Activated naive CD8-positive, alpha-beta T cell treated with anti-CD3 and anti-CD28 coated beads for 36 hours (primary cell): Measurements from ENCODE around the gene B4GALT3. TPM values are rescaled to one million over a fixed set of nuclear protein-coding genes. Genes with fewer than 3 reads are reported as not detected.
A peak's percentile ranks its signal among the peaks of the same experiment; 100 is the strongest.

Experiments
- DNase-seq: peaks from one replicate; pipeline ENCODE4 v3.0.0; 2021
- H3K27ac Mint-ChIP-seq: one replicate; pipeline ENCODE4 v1.8.0; 2022; ENCODE audit warnings: mild to moderate bottlenecking, moderate library complexity, mixed read lengths
- H3K27me3 Mint-ChIP-seq: one replicate; pipeline ENCODE4 v1.8.0; 2022; ENCODE audit warnings: mild to moderate bottlenecking, mixed read lengths
- H3K36me3 Mint-ChIP-seq: one replicate; pipeline ENCODE4 v1.8.0; 2021; ENCODE audit warnings: mild to moderate bottlenecking, mixed read lengths
- H3K4me1 Mint-ChIP-seq: one replicate; pipeline ENCODE4 v1.8.0; 2021; ENCODE audit warnings: mixed read lengths
- H3K4me3 Mint-ChIP-seq: one replicate; pipeline ENCODE4 v1.8.0; 2022; ENCODE audit warnings: mild to moderate bottlenecking, moderate library complexity, mixed read lengths
- H3K9me3 Mint-ChIP-seq: one replicate; pipeline ENCODE4 v1.8.0; 2022; ENCODE audit warnings: mixed read lengths
- total RNA-seq, 2 experiments: library from RNA; stranded (reverse); gene quantifications; one replicate each; pipeline ENCODE4 v1.2.3, GENCODE V29; 2021

The B4GALT3 gene
- total RNA-seq, 2 experiments from 2014 or later, result 49.5 to 53.9 TPM

DNA sequence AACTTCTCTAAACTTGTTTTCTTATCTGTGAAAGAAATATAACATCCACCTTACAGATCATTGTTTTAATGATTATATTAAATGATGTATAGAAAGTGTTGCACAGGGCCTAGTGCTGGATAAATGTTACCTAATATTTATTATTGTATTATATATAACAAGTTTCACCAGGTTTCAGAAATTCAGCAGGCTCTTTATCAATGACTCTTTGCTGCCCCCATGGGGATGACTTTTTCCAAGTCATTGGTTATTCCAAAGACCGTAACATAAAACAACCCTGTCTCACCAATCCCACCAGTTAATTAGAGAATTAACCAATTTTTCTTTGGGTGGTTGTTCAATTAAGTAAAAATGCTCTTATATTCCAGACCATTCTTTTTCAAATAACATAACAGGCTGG, 37.5 kb downstream of the B4GALT3 start:
- Mint-ChIP-seq H3K4me3 (no peak overlapping the region), H3K27me3 (no peaks in the 10 kb centered on the region), H3K27ac (no peak overlapping the region), H3K9me3 (no peaks in the 10 kb centered on the region), H3K4me1 (peaks cover 7% of the 10 kb centered on the region), H3K36me3 (peaks cover 5% of the 10 kb centered on the region)
- no peak for DNase-seq

DNA sequence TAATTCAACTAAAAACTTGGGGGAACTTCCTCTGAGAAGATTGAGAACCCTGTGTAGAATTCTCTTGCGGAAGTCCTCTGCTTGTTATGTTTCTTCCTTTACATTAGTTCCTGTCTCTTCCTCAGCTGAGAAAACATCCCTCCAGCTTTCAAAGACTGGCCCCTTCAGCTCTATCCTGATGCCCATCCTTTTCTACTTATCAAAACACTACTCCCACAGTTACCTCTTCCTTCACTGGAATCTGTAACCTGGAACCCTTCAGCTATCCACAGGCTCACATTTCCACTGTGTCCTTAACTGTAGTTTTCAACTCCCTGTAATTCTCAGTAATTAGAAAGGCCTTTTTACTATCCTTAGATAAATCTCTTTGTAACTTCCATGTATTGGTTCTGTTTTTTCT, 38.9 kb downstream of the B4GALT3 start:
- Mint-ChIP-seq H3K27me3 (no peaks in the 10 kb centered on the region), H3K27ac (no peak overlapping the region), H3K4me1 (peaks cover 7% of the 10 kb centered on the region), H3K9me3 (no peaks in the 10 kb centered on the region), H3K36me3 (peaks cover 5% of the 10 kb centered on the region), H3K4me3 (no peak overlapping the region)
- DNase-seq, result no peak

DNA sequence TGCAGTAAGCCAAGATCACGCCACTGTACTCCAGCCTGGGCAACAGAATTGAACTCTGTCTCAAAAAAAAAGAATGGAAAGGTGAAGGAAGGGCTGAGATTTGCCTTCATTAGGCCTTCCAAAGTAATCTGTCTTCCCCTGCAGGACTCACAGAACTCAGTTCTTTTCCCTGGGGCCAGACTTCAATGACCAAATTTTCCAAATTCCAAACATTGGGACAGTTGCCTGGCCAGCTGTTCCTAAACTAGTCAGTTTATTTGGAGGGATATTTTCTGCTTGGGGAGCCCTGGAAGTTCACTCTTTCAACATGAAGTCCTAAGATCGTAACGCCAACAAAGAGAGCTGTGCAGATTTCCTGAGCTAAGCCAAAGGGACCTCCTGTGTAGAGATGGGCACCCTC, 39.4 kb downstream of the B4GALT3 start:
- no peak for DNase-seq
- Mint-ChIP-seq H3K9me3 (no peaks in the 10 kb centered on the region), H3K4me3 (no peak overlapping the region), H3K27me3 (no peaks in the 10 kb centered on the region), H3K4me1 (peaks cover 7% of the 10 kb centered on the region), H3K36me3 (peaks cover 5% of the 10 kb centered on the region), H3K27ac (no peak overlapping the region)

DNA sequence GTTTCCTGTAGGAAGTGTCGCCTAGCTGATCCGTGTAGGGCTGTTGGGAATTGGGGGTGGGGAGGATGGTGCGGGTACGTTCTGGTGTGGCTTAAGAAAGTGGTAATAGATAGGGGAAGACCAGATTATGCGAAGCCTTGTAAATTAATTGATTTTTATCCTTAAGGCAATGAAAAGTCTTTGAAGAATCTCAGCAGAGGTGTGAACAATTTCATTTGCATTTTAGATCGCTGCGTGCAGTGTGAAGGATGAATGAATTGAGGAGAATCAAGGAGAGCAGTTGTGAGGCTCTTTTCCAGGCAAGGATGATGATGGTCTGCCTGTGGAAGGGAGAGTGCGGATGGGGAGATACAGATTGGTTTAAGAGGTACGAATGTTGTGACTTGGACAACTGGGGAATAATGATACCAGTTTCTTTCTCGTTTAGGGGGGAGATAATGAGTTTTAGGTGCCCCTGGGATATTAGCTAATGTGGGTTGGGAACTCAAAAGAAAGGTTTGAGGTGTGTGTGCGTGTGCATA, 44.0 kb downstream of the B4GALT3 start:
- H3K4me1 Mint-ChIP-seq, result peaks cover 44% of the 10 kb centered on the region
- no peaks in the 10 kb centered on the region for H3K27me3 Mint-ChIP-seq
- peaks cover 27% of the 10 kb centered on the region for H3K36me3 Mint-ChIP-seq
- H3K27ac Mint-ChIP-seq, result no peak overlapping the region
- DNase-seq, result no peak
- no peak overlapping the region for H3K4me3 Mint-ChIP-seq
- no peaks in the 10 kb centered on the region for H3K9me3 Mint-ChIP-seq

DNA sequence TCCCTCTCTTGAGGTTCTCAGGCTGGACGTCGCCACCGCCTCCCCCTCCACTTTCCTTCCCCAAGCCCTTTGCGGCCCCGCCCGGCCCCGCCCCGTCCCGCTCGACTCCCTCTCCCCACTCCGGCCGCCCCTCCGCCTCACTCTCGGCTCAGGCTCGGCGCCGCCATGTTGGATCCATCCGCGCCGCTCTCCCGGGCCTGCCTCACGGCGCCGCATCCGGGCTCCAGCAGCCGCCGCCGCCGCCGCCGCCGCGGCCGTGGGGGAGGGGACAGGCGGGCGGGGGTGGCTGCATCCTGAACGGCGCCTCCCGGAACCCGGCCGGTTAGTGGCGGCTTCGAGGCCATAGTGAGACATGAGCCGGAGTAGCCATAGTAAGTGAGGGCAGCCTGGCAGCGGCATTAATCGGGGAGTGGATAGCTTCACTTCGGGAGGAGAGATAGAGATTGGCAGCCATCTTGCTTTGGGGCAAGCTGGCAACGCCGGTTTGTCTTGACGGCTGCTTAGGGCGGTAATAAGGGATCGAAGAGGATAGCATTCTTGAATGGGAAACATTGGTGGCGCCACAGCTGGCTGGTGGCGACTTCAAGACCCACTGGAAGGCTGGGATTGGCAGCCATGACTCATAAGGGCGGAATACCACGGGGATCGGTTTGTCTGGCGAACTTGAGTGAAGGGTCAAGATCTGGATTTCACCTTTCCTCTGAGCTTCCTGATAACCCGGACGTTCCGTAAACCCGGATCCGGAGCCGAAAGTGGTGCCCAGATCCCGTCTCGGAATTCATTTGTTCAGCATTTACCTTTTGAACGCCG, 44.7 kb downstream of the B4GALT3 start, which contains the start of gene DEDD:
Gene DEDD, minus strand, starts transcription at position 258 of the 810 bp plus-strand sequence. CDS start 8,205 bp downstream, outside the sequence.
- H3K9me3 Mint-ChIP-seq, result no peaks in the 10 kb centered on the region
- DNase-seq, result peak; percentile 90
- H3K4me3 Mint-ChIP-seq, result no peak within 1 kb of the TSS
- peaks cover 50% of the 10 kb centered on the region for H3K4me1 Mint-ChIP-seq
- peaks cover 34% of the 10 kb centered on the region for H3K36me3 Mint-ChIP-seq
- H3K27ac Mint-ChIP-seq, result no peak within 1 kb of the TSS
- no peaks in the 10 kb centered on the region for H3K27me3 Mint-ChIP-seq

DNA sequence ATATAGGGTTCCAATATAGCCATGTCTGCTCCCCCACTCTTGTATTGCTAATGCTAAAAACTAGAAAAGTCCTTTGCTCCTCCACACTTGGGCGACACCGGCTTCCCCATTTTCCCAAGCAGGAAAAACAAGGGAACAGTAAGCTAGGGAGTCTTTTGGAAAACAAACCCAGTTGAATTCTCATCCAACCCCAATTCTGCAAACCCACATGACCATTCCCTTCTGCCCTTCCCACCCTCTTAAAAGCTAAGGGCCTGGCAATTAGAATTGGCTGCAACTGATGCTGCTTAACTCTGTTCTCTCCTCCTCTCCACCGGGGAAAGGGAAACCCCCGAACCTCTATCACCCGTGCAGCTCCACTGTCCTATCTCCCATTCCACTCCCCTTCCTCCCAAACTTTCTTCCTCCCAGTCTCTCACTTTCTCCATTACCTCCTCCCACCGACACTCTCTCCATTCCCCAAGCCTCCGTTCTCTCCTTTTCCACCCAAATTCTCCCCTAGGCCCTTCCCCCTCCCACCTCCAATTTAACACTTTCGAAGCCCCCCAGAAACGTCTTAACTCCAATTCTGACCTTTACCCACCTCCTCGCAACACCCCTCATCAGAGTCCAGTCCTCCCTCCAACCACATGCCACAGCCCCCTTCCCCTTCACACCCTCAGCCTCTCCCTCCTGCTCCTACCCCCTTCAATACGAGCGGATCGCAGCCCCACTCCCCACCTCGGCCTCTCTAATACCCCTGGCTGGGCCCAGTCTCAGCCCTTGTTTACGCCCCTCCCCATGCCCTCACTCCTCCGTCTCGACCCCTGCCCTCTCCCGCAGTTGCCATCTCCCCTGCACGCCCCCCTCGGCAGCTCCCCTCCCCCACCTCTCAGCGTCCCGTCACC, 45.5 kb downstream of the B4GALT3 start:
- Mint-ChIP-seq H3K27ac (no peak overlapping the region), H3K4me1 (peaks cover 55% of the 10 kb centered on the region), H3K36me3 (peaks cover 41% of the 10 kb centered on the region), H3K9me3 (no peaks in the 10 kb centered on the region), H3K27me3 (no peaks in the 10 kb centered on the region), H3K4me3 (no peak overlapping the region)
- no peak for DNase-seq

DNA sequence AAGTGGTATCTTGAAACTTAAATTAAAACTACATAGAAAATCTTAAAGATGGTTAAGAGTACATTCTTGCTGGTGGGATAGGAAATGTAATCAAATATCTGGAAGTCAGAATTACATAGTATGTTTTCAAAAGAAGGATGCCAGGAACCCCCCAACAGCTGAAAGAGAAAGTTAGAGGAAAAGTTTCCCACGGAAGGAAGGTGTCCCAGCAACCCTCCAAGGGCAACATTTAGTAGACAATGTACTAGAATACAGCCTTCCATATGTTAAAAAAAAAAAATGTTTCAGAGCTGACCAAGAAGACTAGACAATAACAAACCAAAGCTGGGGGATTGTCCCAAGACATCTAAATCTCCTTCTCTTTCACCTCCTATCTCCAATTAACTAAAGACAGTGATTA, 47.0 kb downstream of the B4GALT3 start:
- H3K27me3 Mint-ChIP-seq, result no peaks in the 10 kb centered on the region
- H3K4me3 Mint-ChIP-seq, result no peak overlapping the region
- H3K9me3 Mint-ChIP-seq, result no peaks in the 10 kb centered on the region
- H3K36me3 Mint-ChIP-seq, result peaks cover 49% of the 10 kb centered on the region
- peaks cover 58% of the 10 kb centered on the region for H3K4me1 Mint-ChIP-seq
- DNase-seq, result no peak
- H3K27ac Mint-ChIP-seq, result peak overlapping the region; percentile 67

DNA sequence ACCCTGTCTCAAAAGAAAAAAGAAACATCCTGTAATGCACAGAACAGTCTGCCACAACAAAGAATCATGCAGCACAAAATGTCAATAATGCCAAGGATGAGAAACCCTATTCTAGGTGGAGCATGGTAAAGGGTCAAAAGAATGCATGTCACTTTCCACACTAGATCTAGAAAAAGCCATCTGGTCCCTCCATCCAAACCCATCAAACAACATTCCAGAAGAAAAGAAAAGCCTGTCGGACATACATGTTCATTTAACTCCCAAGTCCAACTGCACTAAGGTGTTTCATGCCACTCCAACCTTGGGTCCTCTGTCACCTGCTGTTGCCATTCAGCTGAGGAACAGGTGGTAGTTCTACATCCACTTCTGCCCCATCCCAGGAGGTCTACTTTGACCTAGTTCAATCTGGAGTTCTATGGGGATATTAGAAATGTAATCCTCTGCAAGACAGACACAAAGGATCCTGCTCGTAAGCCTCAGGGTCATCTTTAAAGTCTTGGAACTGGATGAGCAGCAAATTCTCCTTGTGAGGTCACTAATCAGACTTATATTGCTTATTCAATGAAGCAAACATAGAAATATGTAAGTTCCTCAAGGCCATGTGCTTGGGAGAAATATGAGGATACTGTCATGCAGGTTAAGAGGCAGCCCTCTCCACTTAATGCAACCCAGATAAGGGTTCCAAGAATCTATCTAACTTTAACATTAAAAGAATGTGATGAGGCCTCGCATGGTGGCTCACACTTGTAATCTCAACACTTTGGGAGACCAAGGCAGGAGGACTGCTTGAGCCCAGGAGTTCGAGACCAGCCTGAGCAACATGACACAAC, 48.5 kb downstream of the B4GALT3 start:
- DNase-seq, result no peak
- Mint-ChIP-seq H3K27ac (peak overlapping the region; percentile 9), H3K4me3 (no peak overlapping the region), H3K4me1 (peaks cover 55% of the 10 kb centered on the region), H3K9me3 (no peaks in the 10 kb centered on the region), H3K36me3 (peaks cover 49% of the 10 kb centered on the region), H3K27me3 (no peaks in the 10 kb centered on the region)

DNA sequence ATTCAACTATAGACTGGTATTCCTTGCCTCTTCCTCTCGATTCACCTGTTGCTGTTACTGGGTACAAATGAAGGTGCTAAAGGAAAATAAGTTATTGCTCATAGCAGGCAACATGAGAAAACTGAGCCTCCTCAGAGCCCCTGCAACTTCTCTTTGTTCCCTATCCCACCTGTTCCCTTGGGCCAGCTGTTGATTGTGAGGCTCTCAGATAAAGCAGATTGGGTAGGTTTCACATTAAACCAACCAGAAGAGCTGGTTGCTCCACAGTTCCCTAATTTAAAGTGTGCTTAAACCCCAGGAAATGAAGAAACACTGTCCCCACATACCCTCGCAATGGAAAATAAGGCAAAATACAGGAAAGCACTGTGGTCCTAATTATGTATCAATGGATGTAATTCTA, 49.7 kb downstream of the B4GALT3 start:
- Mint-ChIP-seq H3K4me3 (no peak overlapping the region), H3K4me1 (peaks cover 55% of the 10 kb centered on the region), H3K27me3 (no peaks in the 10 kb centered on the region), H3K27ac (peak overlapping the region; percentile 7), H3K36me3 (peaks cover 54% of the 10 kb centered on the region), H3K9me3 (no peaks in the 10 kb centered on the region)
- DNase-seq, result no peak

DNA sequence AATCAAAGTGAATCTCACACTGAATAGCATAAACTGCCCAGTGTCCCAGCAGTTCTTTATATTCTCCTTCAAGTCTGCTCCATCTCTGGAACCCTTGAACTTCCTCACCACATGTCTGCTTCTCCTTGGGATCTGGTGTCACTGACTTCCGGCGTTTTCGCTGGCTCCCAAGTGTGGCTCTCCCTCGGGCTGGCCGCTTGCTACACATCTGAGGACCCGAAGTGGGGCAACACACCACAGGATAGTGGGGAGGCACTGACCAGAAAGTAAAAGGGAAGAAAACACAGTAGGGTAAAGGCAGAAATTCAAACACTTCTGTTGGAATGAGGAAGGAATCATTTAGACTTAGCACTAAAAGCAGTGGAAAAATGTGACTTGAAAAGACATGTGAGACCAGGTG, 54.3 kb downstream of the B4GALT3 start:
- peak overlapping the region; percentile 7 for H3K27ac Mint-ChIP-seq
- H3K4me1 Mint-ChIP-seq, result peaks cover 51% of the 10 kb centered on the region
- H3K36me3 Mint-ChIP-seq, result peaks cover 51% of the 10 kb centered on the region
- no peaks in the 10 kb centered on the region for H3K9me3 Mint-ChIP-seq
- no peak overlapping the region for H3K4me3 Mint-ChIP-seq
- H3K27me3 Mint-ChIP-seq, result no peaks in the 10 kb centered on the region
- no peak for DNase-seq

DNA sequence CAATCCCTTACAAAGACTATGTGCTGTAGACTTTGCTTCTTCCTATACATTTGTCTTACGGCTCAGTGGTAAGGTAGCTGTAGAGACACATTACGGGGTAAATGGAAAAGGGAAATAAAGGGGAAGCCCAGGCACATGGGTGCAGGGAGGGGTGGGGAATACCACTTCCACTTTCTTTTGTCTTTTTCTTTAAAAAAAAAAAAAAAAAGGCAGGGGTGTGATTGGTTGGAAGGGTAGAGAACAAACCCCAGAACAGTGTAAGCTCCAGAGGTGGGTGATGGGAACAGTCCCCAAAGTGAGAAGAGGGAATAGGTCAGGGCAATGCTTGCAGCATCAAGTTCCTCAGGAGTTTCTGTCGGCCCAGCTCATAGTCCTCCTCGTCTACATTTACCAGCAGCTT, 55.5 kb downstream of the B4GALT3 start:
- Mint-ChIP-seq H3K4me1 (peaks cover 44% of the 10 kb centered on the region), H3K4me3 (no peak overlapping the region), H3K27me3 (no peaks in the 10 kb centered on the region), H3K27ac (peak overlapping the region; percentile 85), H3K36me3 (peaks cover 45% of the 10 kb centered on the region), H3K9me3 (no peaks in the 10 kb centered on the region)
- DNase-seq, result no peak

Other genes starting within 250 kb of the B4GALT3 start
- not detected for gene ITLN2, start 222.7 kb downstream of the B4GALT3 start, total RNA-seq
- gene F11R, start 156.4 kb downstream of the B4GALT3 start, total RNA-seq, result 10 to 100 TPM; 12.8 to 13.4 TPM
- gene TSTD1, start 138.5 kb downstream of the B4GALT3 start, total RNA-seq, result 10 to 100 TPM; 44.8 to 45.7 TPM
- gene USF1, start 131.5 kb downstream of the B4GALT3 start, total RNA-seq, result 10 to 100 TPM; 57.0 to 62.0 TPM
- 100 to 1,000 TPM; 146 to 157 TPM for gene ARHGAP30, start 107.6 kb downstream of the B4GALT3 start, total RNA-seq
- gene NECTIN4, start 87.9 kb downstream of the B4GALT3 start, total RNA-seq, result under 1 TPM; 0.12 to 0.16 TPM
- under 1 TPM; 0.33 to 0.46 TPM for gene KLHDC9, start 79.1 kb downstream of the B4GALT3 start, total RNA-seq
- 100 to 1,000 TPM; 141 to 148 TPM for gene PFDN2, start 59.5 kb downstream of the B4GALT3 start, total RNA-seq
- gene NIT1, start 59.4 kb downstream of the B4GALT3 start, total RNA-seq, result 10 to 100 TPM; 34.3 to 39.3 TPM
- 10 to 100 TPM; 37.4 to 38.7 TPM for gene DEDD, start 44.8 kb downstream of the B4GALT3 start, total RNA-seq
- gene UFC1, start 23.5 kb downstream of the B4GALT3 start, total RNA-seq, result 10 to 100 TPM; 89.9 to 92.8 TPM
- 10 to 100 TPM; 24.2 to 25.4 TPM for gene USP21, start 18.0 kb downstream of the B4GALT3 start, total RNA-seq
- 10 to 100 TPM; 20.1 to 20.8 TPM for gene PPOX, start 11.1 kb downstream of the B4GALT3 start, total RNA-seq
- 1 to 10 TPM; 2.5 to 3.8 TPM for gene ADAMTS4, start 21.5 kb upstream of the B4GALT3 start, total RNA-seq
- gene NDUFS2, start 24.9 kb upstream of the B4GALT3 start, total RNA-seq, result 10 to 100 TPM; 87.7 to 95.8 TPM
- gene FCER1G, start 37.8 kb upstream of the B4GALT3 start, total RNA-seq, result 1 to 10 TPM; 1.2 to 3.0 TPM
- not detected for gene APOA2, start 46.1 kb upstream of the B4GALT3 start, total RNA-seq
- 10 to 100 TPM; 26.3 to 26.4 TPM for gene TOMM40L, start 48.6 kb upstream of the B4GALT3 start, total RNA-seq
- gene NR1I3, start 60.7 kb upstream of the B4GALT3 start, total RNA-seq, result not detected
- under 1 TPM; 0.39 to 0.80 TPM for gene PCP4L1, start 81.2 kb upstream of the B4GALT3 start, total RNA-seq
- gene MPZ, start 132.5 kb upstream of the B4GALT3 start, total RNA-seq, result 1 to 10 TPM; 2.9 to 3.7 TPM
- gene SDHC, start 136.9 kb upstream of the B4GALT3 start, total RNA-seq, result 100 to 1,000 TPM; 187 to 192 TPM
- not detected for gene CFAP126, start 190.4 kb upstream of the B4GALT3 start, total RNA-seq